Spleen (tissue), 11 donors: ENCODE data around the gene ITPK1. TPM values are rescaled to one million over a fixed set of nuclear protein-coding genes. Genes with fewer than 3 reads are reported as not detected.

Source experiments
- DNase-seq: peaks from one replicate; pipeline ENCODE4 v3.0.0-alpha.2; 2020
- H3K27ac ChIP-seq, 8 donors: fragments of 200-600 bp; sonication (generic) in 7 of 8; 1 replicate in 4 of 8; 2 replicates in 4 of 8; pipeline versions ENCODE4 v1.5.0 to v1.8.0; 2016 to 2021; ENCODE audit warnings: inconsistent platforms in 4 of 8, mild to moderate bottlenecking in 4 of 8, moderate library complexity in 1 of 8
- H3K27me3 ChIP-seq, 7 donors: fragments of 200-600 bp; sonication (generic) in 6 of 7; replicated peaks in 1 of 7; 1 replicate in 4 of 7; 2 replicates in 3 of 7; pipeline versions ENCODE4 v1.5.0 to v1.8.0; 2016 to 2021; ENCODE audit warnings: inconsistent platforms in 3 of 7, mild to moderate bottlenecking in 1 of 7
- H3K36me3 ChIP-seq, 6 donors: fragments of 200-600 bp; sonication (generic) in 5 of 6; 1 replicate in 4 of 6; 2 replicates in 2 of 6; pipeline versions ENCODE4 v1.5.0 to v1.8.0; 2016 to 2021; ENCODE audit warnings: inconsistent platforms in 2 of 6
- H3K4me1 ChIP-seq, 6 donors: fragments of 200-600 bp; sonication (generic) in 5 of 6; 1 replicate in 3 of 6; 2 replicates in 3 of 6; pipeline versions ENCODE4 v1.5.0 to v1.8.0; 2016 to 2021; ENCODE audit warnings: inconsistent platforms in 3 of 6
- H3K4me3 ChIP-seq, 8 donors: fragments of 200-600 bp; sonication (generic) in 7 of 8; 1 replicate in 4 of 8; 2 replicates in 4 of 8; pipeline versions ENCODE4 v1.5.0 to v1.8.0; 2016 to 2021; ENCODE audit warnings: inconsistent platforms in 4 of 8, mild to moderate bottlenecking in 4 of 8, moderate library complexity in 2 of 8
- H3K9me3 ChIP-seq, 8 donors: fragments of 200-600 bp; sonication (generic) in 7 of 8; 1 replicate in 4 of 8; 2 replicates in 4 of 8; pipeline versions ENCODE4 v1.5.0 to v1.8.0; 2016 to 2021; ENCODE audit warnings: inconsistent platforms in 4 of 8
- CTCF ChIP-seq, 11 experiments: fragments of 200-600 bp in 7 of 11; fragments of 450-650 bp in 4 of 11; sonication (generic) in 4 of 11; IDR thresholded peaks in 8 of 11; conservative IDR thresholded peaks in 3 of 11; 1 replicate in 7 of 11; 2 replicates in 4 of 11; pipeline versions ENCODE4 v1.4.0 to v1.8.0; 2016 to 2021; ENCODE audit warnings: antibody characterized with exemption in 11 of 11, inconsistent platforms in 4 of 11, mild to moderate bottlenecking in 1 of 11
- POLR2A ChIP-seq, 3 donors: fragments of 450-650 bp; IDR thresholded peaks; one replicate each; pipeline ENCODE4 v1.5.1; 2017; ENCODE audit warnings: antibody characterized with exemption in 3 of 3, mild to moderate bottlenecking in 1 of 3
- POLR2AphosphoS5 ChIP-seq, 3 donors: sonication (generic); formaldehyde crosslinking; IDR thresholded peaks; one replicate each; pipeline ENCODE4 v1.5.1; 2017; ENCODE audit warnings: antibody characterized with exemption in 3 of 3
- WGBS, 5 donors: extraction: QIAGEN DNeasy Blood & Tissue Kit in 3 of 5; methylation state at CpG; one replicate each; pipeline versions ENCODE4 v1.1.5 to v1.1.7; 2013 to 2018; 5-methylcytosine and 5-hydroxymethylcytosine counted together
- intact Hi-C: fragments of 100-400 bp; cut with DNase I; formaldehyde crosslinking; loops from one replicate; pipeline ENCODE4 v1.15.0; 2023; ENCODE audit warnings: low total_unique reads
- polyA plus RNA-seq, 3 donors: library from polyadenylated mRNA; stranded (reverse); fragments of 200-250 nt; gene quantifications; one replicate each; pipeline ENCODE4 v1.2.1, GENCODE V29; 2013
- total RNA-seq, 7 donors: library from RNA; depleted of rRNA in 3 of 7; stranded (reverse); fragments of >200 nt in 3 of 7; fragmentation: NEBNext Ultra II Directional in 4 of 7; extraction: Animal tissue kit (Norgen Biotek cat#: 25700) in 4 of 7; gene quantifications; one replicate each; pipeline versions ENCODE4 v1.1.0 to v1.2.1, GENCODE V29; 2016 to 2021
- donor health status: healthy with polysubstance abuse.
- donor health status: DM: no; HTN: no; CAD: no; lungs with moderate emphysema.
- donor health status: DM: no; HTN: no; CAD: no.
- donor health status: Bipolar disorder and iron deficiency.
- donor health status: healthy.
- donor health status: DM: no; HTN: no; CAD: no.
- donor health status: DM: yes; HTN: yes; CAD: no.

ITPK1 gene
- total and polyA plus RNA-seq, 10 donors, result 22.9 to 123 (median 68.0) TPM

GRCh38 chr14:93018366-93018765 is 97.4 kb downstream of the ITPK1 start:
- no peak for DNase-seq
- no peaks in the 10 kb centered on the region for H3K9me3 ChIP-seq
- H3K27ac ChIP-seq, result peak overlapping the region in 2 of 8 donors; percentile 24 to 31
- no peak for TF ChIP-seq POLR2AphosphoS5 (IDR thresholded peaks at IDR 0.05)
- TF ChIP-seq CTCF (IDR thresholded peaks at IDR 0.05 in 8 of 11, conservative IDR thresholded peaks at IDR 0.05 in 3 of 11), result no peak
- TF ChIP-seq POLR2A (IDR thresholded peaks at IDR 0.05), result no peak
- peaks cover 0 to 34% (median 14%) of the 10 kb centered on the region in 6 donors for H3K36me3 ChIP-seq
- no peak overlapping the region for H3K4me3 ChIP-seq
- 80 to 92% (median 88%) methylated on average over 8 of the region's 8 CpGs for WGBS, 5 donors
- peaks cover 4 to 72% (median 36%) of the 10 kb centered on the region in 6 donors for H3K4me1 ChIP-seq
- intact Hi-C loops, result no loop called here
- H3K27me3 ChIP-seq, result no peaks in the 10 kb centered on the region

- no peak for DNase-seq
- WGBS, 5 donors, result 86 to 95% (median 88%) methylated on average over 10 of the region's 10 CpGs
- H3K27me3 ChIP-seq, result no peaks in the 10 kb centered on the region
- peaks cover 9 to 77% (median 41%) of the 10 kb centered on the region in 6 donors for H3K4me1 ChIP-seq
- H3K4me3 ChIP-seq, result no peak overlapping the region
- H3K27ac ChIP-seq, result peak overlapping the region in 4 of 8 donors; percentile 16 to 31 (median 24)
- no peaks in the 10 kb centered on the region for H3K9me3 ChIP-seq
- H3K36me3 ChIP-seq, result peaks cover 0 to 34% (median 14%) of the 10 kb centered on the region in 6 donors
- no peak for TF ChIP-seq POLR2AphosphoS5 (IDR thresholded peaks at IDR 0.05)
- no peak for TF ChIP-seq POLR2A (IDR thresholded peaks at IDR 0.05)
- no peak for TF ChIP-seq CTCF (IDR thresholded peaks at IDR 0.05 in 8 of 11, conservative IDR thresholded peaks at IDR 0.05 in 3 of 11)
- intact Hi-C loops, result no loop called here
Measured at GRCh38 chr14:93017898-93018297, 97.8 kb downstream of the ITPK1 start.

- peaks cover 0 to 34% (median 14%) of the 10 kb centered on the region in 6 donors for H3K36me3 ChIP-seq
- H3K9me3 ChIP-seq, result no peaks in the 10 kb centered on the region
- H3K4me1 ChIP-seq, result peaks cover 14 to 82% (median 46%) of the 10 kb centered on the region in 6 donors
- intact Hi-C loops, result no loop called here
- peak overlapping the region in 4 of 8 donors; percentile 16 to 31 (median 24) for H3K27ac ChIP-seq
- H3K4me3 ChIP-seq, result no peak overlapping the region
- 69 to 91% (median 82%) methylated on average over 17 of the region's 17 CpGs for WGBS, 5 donors
- peak; percentile 80 to 87 (median 84) for TF ChIP-seq POLR2AphosphoS5 (IDR thresholded peaks at IDR 0.05)
- TF ChIP-seq POLR2A (IDR thresholded peaks at IDR 0.05), result no peak
- DNase-seq, result peak; percentile 75
- no peaks in the 10 kb centered on the region for H3K27me3 ChIP-seq
Measured at GRCh38 chr14:93017301-93017797, 98.4 kb downstream of the ITPK1 start.

GRCh38 chr14:93016275-93016845 is 99.4 kb downstream of the ITPK1 start:
- peak overlapping the region in 1 of 8 donors; percentile 16 for H3K27ac ChIP-seq
- TF ChIP-seq POLR2AphosphoS5 (IDR thresholded peaks at IDR 0.05), result peak in 1 of 3 donors; percentile 9
- TF ChIP-seq CTCF (IDR thresholded peaks at IDR 0.05 in 8 of 11, conservative IDR thresholded peaks at IDR 0.05 in 3 of 11), result no peak
- peaks cover 0 to 34% (median 14%) of the 10 kb centered on the region in 6 donors for H3K36me3 ChIP-seq
- intact Hi-C loops, result no loop called here
- no peak overlapping the region for H3K4me3 ChIP-seq
- H3K9me3 ChIP-seq, result no peaks in the 10 kb centered on the region
- DNase-seq, result no peak
- 94 to 98% (median 95%) methylated on average over 18 of the region's 18 CpGs for WGBS, 5 donors
- peaks cover 17 to 92% (median 54%) of the 10 kb centered on the region in 6 donors for H3K4me1 ChIP-seq
- H3K27me3 ChIP-seq, result no peaks in the 10 kb centered on the region
